ENCODE results near the gene TMEM130.
"Not testable (repeated sequence)": the region's sequence is repeated elsewhere in the genome, so short reads cannot be mapped to it uniquely, and the experiment has no call there.

The TMEM130 gene

DNA sequence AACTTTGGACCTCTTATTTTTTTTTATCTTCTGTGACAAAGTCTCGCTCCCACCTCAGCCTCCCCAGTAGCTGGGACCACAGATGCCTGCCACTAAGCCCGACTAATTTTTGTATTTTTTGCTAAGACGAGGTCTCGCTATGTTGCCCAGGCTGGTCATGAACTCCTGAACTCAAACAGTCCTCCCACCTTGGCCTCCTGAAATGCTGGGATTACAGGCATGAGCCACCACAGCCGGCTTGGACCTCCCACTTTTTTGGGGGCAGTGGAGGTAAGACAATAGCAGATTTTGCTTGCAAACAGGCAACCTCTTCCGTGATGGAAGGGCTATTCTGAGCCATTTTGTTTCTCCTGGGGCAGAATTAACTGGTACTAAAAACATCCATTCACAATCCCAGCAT, 7.3 kb upstream of the TMEM130 start:
- DNase-seq = no peak

DNA sequence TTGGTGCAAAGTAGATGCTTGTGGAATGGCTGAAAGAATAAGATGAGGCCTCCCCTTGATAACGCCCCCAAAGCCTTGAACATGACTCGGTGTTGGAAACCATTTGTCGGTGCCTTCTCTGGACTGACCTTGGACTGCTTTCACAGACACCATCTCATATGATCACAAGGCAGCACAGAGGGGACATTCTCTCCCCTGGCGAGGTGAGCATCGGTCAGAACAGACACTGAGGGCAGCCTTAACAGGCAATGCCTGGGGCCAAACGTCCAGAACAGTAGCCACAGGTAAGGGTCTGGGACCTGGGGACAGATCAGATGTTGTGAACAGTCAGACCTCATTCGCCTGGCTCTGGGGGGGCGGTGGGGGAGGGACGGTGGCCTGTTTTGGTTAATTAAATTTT, 5.7 kb upstream of the TMEM130 start:
- DNase-seq = no peak

DNA sequence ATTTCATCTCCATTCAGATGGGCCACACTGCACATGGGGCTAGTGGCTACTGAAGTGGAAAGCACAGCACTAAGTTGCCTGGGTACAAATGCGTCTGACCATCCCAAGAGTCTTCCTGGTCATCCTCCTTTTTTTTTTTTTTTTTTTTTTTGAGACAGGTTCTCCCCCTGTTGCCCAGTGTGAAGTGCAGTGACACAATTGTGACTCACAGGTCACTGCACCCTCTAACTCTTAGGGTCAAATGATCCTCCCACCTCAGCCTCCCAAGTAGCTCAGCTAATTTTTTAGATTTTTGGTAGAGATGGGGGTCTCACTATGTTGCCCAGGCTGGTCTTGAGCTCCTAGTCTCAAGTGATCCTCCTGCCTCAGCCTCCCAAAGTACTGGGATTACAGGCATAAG, 5.1 kb upstream of the TMEM130 start:
- DNase-seq = no peak

DNA sequence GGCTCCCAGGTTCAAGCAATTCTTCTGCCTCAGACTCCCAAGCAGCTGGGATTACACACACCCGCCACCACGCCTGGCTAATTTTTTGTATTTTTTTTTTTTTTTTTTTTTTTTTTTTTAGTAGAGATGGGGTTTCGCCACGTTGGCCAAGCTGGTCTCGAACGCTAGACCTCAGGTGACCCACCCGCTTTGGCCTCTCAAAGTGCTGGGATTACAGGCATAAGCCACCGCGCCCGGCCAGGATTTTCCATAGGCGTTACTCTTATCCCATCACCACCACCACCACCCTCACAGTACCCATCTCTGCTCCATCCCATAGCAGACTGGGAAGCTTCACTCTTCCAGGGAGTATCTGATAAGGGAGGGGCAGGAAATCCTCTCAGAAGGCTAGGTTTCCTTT, 3.8 kb upstream of the TMEM130 start:
- DNase-seq = not testable (repeated sequence)

DNA sequence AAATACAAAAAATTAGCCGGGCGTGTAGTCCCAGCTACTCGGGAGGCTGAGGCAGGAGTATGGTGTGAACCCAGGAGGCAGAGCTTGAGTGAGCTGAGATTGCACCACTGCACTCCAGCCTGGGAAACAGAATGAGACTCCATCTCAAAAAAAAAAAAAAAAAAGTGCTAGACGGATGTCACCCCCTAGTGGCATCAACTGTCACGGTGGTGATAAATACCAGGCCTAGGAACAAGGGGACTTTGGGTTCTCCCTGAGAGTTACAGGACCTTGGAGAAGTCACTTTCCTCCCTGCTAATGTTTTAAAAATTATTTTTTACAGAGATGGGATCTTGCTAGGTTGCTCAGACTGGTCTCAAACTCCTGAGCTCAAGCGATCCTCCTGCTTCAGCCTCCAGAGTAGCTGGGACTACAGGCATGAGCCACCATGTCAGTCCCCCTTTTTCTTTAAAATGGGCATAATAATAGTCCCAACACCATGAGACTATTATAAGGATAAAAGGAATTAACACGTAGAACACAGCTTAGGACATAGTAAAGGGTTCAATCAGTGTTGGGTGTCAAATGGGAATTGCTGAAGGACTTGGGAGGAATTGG, 2.6 kb upstream of the TMEM130 start:
- DNase-seq = peak; percentile 46

DNA sequence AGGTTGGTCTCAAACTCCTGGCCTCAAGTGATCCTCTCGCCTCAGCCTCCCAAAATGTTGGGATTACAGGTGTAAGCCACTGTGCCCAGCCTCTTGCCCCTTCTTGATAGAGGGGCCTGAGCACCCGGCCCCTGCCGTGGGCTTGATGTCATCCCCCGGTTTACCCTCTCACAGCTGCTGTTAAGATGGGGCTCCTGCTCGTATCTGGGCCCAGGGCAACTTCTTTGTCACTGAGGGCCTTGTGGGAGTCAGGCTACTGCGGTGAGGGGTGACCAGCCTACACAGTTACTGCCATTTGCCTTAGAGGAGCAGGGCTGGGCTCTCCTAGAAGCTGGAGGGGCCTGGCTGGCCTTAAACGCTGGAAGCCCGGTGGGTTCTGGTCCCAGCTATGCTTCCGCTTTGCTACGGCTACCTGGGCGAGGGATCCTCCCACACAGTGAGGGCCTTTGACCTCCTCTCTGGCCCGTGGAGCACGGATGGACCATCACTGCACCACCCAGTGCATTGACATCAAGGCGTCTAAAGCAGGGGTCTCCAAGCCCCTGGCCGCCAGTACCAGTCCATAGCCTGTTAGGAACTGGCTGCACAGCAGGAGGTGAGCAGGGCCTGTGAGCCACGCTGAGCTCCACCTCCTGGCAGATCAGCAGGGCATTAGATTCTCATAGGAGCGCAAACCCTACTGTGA, 1.1 kb upstream of the TMEM130 start:
- DNase-seq = no peak

DNA sequence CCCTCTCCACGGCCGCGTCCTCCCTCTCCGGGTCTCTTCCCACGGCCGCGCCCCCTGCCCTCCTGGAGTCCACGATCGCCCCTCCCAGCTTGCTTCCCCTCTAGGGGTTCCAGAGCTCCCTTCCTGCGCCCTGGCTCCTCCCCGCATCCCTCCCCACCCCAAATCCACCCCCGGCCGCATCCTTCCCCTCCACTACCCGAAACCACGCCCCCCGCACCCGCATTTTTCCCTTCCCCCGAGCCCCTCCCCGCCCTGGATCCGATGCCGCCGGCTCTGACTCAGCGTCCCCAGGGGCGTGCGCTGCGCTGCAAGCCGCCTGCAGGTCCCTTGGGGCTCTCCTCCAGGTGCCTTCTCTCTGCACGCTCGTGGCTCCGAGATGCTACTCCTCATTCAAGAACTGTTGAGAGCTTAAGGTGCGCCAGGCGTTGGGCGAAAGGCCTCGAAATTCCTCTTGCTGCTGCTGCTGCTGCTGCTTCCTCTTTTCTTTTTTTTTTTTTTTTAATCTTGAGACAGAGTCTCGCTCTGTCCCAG, 372 bp upstream of the TMEM130 start:
- DNase-seq = peak; percentile 67

DNA sequence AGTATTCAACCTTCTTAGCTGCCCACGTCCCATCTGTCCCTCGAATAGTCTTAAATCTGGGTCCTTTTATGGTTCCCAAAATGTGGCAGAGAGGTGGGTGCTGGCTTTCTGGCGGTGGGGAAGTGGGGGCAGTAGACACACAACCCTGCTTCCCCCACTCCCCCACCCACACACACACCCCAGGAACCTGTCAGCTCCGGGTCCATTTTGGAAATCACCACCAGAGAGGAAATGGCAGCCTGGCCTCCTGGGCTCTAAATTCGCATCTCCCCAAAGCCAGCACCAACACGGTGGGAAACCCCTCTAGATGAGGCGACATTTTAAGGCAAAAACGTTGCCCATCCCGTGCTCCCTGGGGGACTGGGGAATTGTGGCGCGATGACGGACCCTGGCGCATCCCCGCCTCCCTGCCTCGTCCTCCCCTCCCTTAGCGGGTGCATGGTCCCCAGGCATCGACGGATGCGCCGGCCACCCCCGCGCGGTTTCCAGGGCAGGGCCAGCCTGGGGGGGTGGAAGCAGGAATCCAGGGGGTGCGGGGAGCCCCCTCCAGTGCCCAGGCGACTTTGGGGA, 702 bp downstream of the TMEM130 start:
- no peak for DNase-seq

DNA sequence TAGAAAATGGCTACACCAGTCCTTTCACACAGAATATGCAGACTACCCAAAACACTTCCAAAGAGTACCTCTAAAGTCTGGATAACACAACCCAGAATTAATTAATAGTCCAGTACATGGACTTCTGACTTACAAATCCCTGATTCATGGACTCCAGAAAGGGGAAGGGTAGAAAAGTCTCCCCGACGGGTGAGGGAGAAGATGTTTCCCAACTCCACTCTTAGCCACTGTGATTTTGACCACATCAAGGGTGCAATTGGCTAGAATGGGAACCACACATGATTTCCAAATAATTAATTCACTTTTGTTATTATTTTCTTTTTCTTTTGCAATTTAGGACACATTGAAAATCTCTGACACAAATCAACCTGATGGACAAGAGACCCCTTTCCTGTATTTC, 1.4 kb downstream of the TMEM130 start:
- DNase-seq = no peak

DNA sequence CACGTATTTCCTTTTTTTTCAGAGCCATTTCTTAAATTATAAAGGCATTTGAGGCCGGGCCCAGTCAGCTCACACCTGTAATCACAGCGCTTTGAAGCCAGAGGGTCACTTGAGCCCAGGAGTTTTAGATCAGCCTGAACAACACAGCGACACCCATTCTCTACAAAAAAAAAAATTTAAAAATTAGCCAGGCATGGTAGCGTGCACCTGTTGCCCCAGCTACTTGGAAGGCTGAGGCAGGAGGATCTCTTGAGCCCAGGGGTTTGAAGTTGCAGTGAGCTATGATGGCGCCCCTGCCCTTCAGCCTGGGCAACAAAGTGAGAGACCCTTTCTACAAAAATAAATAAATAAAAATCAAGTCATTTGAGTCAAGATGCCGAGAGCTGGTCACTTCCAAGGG, 3.0 kb downstream of the TMEM130 start:
- DNase-seq = no peak

DNA sequence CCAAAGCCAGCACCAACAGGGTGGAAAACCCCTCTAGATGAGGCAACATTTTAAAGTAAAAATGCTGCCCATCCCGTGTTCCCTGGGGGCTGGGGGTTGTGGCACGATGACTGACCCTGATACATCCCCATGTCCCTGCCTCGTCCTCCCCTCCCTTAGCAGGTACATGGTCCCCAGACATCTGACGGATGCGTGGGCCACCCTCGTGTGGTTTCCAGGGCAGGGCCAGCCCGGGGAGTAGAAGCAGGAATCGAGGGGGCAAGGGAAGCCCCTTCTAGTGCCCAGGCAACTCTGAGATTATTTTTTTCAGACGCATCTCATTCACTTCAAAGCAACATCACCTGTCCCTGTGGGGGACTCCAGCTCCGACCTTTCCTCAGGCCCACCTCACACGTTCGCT, 3.5 kb downstream of the TMEM130 start:
- no peak for DNase-seq

DNA sequence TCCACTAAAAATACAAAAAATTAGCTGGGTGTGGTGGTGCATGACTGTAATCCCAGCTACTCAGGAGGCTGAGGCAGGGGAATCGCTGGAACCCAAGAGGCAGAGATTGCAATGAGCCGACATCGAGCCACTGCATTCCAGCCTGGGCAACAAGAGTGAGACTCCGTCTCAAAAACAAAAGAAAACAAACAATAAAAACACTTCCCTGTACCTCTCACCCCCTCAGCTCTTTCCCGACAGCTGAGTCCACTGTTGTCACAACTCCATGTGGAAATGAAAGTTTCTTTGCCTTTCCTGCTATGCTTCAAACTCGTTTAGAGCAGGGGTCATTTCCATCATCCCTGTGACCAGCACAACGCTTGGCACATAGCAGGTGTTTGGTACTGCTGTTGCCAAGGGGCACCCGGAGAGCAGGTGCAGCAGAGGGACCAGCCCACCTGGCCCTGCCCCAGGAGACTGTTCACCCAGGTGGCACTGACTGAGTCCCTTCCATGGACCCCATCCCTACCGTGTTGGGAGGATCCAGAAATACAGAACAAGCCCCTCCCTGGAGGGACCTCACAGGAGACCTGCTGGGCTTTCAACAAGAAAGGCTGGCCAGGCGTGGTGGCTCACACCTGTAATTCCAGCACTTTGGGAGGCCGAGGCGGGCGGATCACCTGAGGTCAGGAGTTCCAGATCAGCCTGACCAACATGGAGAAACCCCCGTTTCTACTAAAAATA, 4.9 kb downstream of the TMEM130 start:
- no peak for DNase-seq

DNA sequence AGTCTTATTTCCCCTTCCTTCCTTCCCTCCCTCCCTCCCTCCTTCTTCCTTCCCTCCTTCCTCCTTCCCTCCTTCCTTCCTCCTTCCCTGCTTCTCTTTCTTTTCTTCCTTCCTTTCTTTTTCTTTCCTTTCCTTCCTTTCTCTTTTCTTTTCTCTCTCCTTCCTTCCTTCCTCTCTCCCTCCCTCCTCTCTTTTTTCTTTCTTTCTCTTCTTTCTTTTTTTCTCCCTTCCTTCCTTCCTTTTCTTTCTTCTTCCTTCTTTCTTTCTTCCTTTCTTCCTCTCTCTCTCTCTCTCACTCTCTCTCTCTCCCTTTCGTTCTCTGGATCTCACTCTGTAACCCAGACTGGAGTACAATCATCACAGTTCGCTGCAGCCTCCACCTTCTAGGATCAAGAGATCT, 6.2 kb downstream of the TMEM130 start:
- DNase-seq = no peak

DNA sequence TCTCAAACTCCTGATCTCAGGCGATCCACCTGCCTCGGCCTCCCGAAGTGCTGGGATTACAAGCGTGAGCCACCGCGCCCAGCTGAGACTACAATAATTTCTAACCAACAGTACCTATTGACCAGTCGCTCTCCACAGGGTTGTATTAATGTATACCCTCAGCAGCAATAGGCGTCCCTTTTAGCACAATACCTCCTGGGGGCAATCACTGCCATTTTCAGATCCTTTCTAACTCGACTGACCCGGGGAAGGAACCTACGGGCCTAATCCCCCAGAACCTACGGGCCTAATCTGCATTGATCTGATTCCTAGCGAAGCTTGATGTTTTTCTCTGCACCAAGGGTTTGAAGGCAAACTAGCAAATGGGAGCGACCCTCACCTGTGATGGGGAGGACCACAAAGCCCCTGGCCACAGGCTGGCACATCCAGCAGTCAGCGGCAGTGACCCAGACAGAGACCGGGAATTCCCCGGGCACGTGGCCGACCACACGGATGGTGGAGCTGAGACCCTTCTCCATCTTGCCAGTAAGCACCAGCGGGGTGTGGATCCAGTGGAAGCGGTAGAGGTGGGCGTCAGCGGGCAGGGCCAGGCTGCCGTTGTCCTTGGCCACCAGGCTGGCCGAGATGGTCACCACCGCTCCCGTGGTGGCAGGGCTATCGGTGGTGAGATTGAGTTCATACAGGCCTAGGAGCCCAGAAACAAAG, 6.9 kb downstream of the TMEM130 start:
- no peak for DNase-seq

DNA sequence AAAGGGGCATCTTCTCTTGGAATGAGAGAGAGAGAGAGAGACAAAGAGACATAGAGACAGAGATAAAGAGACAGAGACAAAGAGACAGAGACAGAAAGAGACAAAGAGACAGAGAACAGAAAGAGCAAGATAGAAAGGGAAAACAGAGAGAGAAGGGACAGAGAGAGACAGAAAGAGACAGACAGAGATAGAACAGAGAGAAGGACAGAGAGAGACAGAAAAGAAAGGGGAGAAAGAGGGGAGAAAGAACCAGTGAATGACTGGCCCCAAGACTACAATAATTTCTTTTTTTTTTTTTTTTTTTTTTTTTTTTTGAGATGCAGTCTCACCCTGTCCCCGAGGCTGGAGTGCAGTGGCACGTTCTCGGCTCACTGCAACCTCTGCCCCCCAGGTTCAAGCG, 7.6 kb downstream of the TMEM130 start:
- DNase-seq = no peak

DNA sequence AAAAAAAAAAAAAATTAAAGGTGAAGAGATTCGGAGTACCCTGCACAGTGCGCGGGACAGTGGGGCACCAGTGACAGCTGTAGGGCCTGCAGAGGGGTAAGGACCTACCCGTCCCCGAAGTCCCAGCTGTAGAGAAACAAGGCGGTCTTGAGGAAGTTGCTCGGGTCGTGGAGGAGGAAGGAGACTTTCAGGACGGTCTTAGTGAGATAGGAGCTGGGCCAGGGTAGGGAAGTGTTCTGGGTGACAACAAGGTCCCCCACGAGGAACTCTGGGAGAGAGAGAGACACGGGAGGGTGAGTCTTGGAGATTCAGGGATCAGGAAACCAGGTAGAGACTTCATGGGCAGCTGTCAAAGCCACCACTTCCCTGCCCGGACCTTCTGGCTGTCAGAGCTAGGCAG, 9.7 kb downstream of the TMEM130 start:
- DNase-seq = no peak

DNA sequence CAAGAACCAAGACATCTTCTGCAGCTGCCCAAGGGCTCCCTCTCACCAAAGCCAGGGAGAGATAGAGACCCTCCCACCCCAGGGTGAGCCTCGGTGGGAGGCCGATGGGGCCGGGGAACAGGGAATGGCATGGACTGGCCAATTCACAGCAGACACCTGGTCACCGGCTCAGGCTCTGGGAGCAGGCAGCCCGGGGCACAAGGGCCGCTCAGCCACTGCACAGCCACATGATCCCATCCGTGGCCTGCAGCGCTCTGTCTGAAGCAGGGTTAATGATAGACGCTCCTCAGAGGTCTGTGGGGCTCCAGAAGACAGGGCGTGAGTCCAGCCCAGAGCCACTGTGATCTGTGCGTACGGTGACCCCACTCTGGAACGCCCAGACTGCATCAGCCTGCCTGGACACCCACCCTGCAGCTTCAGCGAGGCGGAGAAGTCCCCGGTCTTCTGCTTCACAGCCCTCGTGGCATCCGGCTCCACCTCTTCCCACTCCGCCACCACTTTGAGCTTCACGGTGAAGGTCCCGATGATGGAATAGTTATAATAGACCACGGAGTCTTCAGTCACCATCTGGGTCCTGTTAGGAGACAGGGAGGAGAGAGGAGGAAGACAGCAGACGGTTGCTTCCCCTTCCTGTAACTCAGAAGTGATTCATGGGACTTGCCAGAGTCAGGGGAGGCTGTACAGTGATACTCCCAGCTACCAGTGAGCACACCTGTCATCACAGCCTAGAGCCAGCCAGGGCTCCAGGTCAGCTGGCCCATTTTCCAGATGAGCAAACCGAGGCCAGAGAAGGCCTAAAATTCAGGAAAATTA, 14.0 kb downstream of the TMEM130 start:
- peak; percentile 49 for DNase-seq

DNA sequence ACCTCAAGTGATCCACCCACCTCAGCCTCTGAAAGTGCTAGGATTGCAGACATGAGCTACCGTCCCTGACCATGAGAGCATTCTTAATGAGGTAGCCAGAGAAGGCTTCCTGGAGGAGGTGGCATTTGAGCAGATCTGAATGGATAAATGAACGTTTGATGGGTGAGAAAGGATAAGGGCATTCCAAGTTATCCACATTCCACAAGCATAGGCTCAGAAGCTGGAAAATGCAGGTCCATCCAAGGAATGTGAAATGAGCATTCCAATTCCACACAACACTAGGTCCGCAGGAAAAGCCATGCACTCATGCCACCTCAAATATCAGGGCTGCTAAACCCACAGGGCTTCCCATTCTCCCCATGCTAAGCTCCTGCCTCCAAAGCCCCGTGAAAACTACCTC, 17.0 kb downstream of the TMEM130 start:
- DNase-seq = peak; percentile 85

DNA sequence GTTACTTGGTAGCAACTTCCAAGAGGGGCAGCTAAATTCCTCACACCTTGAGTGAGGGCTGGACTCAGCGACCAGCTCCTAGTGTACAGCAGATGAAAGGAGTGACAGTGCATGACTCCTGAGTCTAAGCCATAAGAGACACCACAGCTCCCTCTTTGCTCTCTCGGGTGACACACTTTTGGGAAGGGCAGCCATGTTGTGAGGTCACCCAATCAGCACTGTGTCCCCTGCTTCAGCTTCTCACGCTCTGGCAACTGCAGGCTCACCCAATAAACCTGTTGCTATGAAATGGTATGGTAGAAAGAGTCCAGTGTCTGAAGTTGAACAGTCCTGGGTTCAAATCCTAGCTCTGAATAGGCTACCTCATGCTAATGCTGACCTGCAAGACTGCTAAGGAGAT, 20.9 kb downstream of the TMEM130 start:
- DNase-seq = no peak

DNA sequence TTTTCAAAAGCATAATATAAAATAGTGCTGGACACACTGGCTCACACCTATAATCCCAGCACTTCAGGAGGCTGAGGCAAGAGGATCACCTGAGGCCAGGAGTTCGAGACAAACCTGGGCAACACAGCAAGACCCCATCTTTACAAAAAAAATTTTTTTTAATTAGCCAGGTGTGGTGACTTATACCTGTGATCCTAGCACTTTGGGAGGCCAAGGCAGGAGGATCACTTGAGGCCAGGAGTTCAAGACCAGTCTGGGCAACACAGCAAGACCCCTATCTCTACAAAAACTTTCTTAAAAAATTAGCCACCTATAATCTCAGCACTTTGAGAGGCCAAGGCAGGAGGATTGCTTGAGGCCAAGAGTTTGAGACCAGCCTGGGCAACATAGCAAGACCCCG, 27.3 kb downstream of the TMEM130 start:
- DNase-seq = not testable (repeated sequence)

DNA sequence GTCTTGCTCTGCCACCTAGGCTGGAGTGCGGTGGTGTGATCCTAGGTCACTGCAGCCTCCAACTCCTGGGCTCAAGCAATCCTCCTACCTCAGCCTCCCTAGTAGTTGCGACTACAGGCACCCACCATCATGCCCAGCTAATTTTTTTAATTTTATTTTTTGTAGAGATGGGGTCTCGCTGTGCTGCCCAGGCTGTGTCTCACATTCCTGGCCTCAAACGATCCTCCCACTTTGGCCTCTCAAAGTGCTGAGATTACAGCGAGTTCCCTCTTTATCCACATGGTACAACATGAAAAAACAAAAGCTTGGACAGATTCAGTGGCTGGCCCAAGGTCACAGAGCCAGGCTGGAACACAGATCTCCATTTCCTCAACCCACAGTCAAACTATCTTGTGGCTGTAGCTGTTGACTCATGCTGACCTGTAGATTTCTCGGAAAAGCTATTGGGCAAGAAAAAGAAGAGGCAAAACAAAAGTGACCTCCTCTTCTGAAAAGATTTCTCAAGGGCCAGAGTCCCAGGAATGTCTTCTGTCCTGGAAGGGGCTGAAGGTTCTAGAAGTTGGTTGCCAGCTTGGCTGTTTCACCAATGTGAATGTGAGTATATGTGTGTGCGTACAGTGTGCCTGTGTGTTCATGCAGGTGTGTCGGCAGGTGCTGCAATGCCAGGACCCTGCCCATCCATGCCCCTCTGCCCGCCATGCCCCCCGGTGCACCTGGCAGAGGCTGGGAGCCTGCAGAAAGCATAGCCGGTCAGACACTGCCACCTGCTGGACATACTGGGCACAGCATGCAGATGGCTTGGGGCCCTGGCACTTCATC, 28.4 kb downstream of the TMEM130 start:
- peak; percentile 40 for DNase-seq
